NOMO-1 treated with DMSO at 0.1 percent for 48 hours (cell line): ENCODE measurements around the gene HLA-DMB.

ENCODE experiments used
- DNase-seq: peaks from one replicate; lab custom pipeline; 2025; ENCODE audit not compliant: unreplicated experiment; lab: John Stamatoyannopoulos, UW

The HLA-DMB gene

GRCh38 chr6:32940656-32941213 lies at the start of gene HLA-DMB:
Gene HLA-DMB, minus strand, starts transcription at chr6:32941028. Its CDS starts 221 bp downstream, at chr6:32940807.
- peak; percentile 93 for DNase-seq

- DNase-seq = no peak
Measured at GRCh38 chr6:32989368-32989767, 48.5 kb upstream of the HLA-DMB start.

- DNase-seq = peak; percentile 86
Measured at GRCh38 chr6:32984622-32985389, 44.0 kb upstream of the HLA-DMB start.

- DNase-seq = no peak
Measured at GRCh38 chr6:32983964-32984621, 43.3 kb upstream of the HLA-DMB start.

- no peak for DNase-seq
Measured at GRCh38 chr6:32983493-32983848, 42.6 kb upstream of the HLA-DMB start.

GRCh38 chr6:32982702-32983492 lies 42.1 kb upstream of the HLA-DMB start:
- DNase-seq = no peak

- DNase-seq = peak; percentile 34
Measured at GRCh38 chr6:32982084-32982701, 41.4 kb upstream of the HLA-DMB start.

- no peak for DNase-seq
Measured at GRCh38 chr6:32980488-32981038, 39.7 kb upstream of the HLA-DMB start.

- DNase-seq = no peak
Measured at GRCh38 chr6:32979720-32980487, 39.1 kb upstream of the HLA-DMB start.

- no peak for DNase-seq
Measured at GRCh38 chr6:32977953-32978324, 37.1 kb upstream of the HLA-DMB start.

- no peak for DNase-seq
Measured at GRCh38 chr6:32977272-32977952, 36.6 kb upstream of the HLA-DMB start.

- DNase-seq = no peak
Measured at GRCh38 chr6:32976334-32977069, 35.7 kb upstream of the HLA-DMB start.

GRCh38 chr6:32975886-32976285 lies 35.1 kb upstream of the HLA-DMB start:
- DNase-seq = no peak

GRCh38 chr6:32974541-32975308 lies 33.9 kb upstream of the HLA-DMB start:
- DNase-seq = no peak

GRCh38 chr6:32974016-32974333 lies 33.1 kb upstream of the HLA-DMB start:
- DNase-seq = peak; percentile 49

- no peak for DNase-seq
Measured at GRCh38 chr6:32973144-32974015, 32.6 kb upstream of the HLA-DMB start.
